ENCODE measurements around the gene DNASE1L1. TPM values are rescaled to one million over a fixed set of nuclear protein-coding genes. Genes with fewer than 3 reads are reported as not detected.

Gene DNASE1L1
- total RNA-seq, 1 donor, result 74.6 TPM

GRCh38 chrX:154380787-154381186, 28.3 kb downstream of the DNASE1L1 start:
- no peak for TF ChIP-seq CTCF (IDR thresholded peaks at IDR 0.05; ENCODE audit: extremely low read depth, low read depth, low read length)
- peaks cover 12% of the 10 kb centered on the region for H3K36me3 ChIP-seq (ENCODE audit: insufficient read depth, low read length)
- H3K27ac ChIP-seq (ENCODE audit: low read depth, low read length), result peak overlapping the region; percentile 90
- peaks cover 21% of the 10 kb centered on the region for H3K79me2 ChIP-seq (ENCODE audit: insufficient read depth, low read length)
- H3K4me1 ChIP-seq (ENCODE audit: insufficient read depth, low read length), result peaks cover 9% of the 10 kb centered on the region
- no peak for DNase-seq (ENCODE audit: insufficient read length, low spot score, missing footprints)
- peak overlapping the region; percentile 85 for H3K4me2 ChIP-seq (ENCODE audit: insufficient read depth, low read length)
- H3K27me3 ChIP-seq (ENCODE audit: insufficient read depth, low read length), result no peaks in the 10 kb centered on the region
- H3K4me3 ChIP-seq (ENCODE audit: insufficient read depth, low read length), result peak overlapping the region; percentile 82
- no peak overlapping the region for H2AFZ ChIP-seq (ENCODE audit: low read length)
- H3K9me3 ChIP-seq (ENCODE audit: low read depth, low read length), result no peaks in the 10 kb centered on the region
- peaks cover 2% of the 10 kb centered on the region for H4K20me1 ChIP-seq (ENCODE audit: insufficient read depth, low read length)

GRCh38 chrX:154380153-154380552, 28.9 kb downstream of the DNASE1L1 start:
- peak overlapping the region; percentile 85 for H3K4me2 ChIP-seq (ENCODE audit: insufficient read depth, low read length)
- peaks cover 2% of the 10 kb centered on the region for H4K20me1 ChIP-seq (ENCODE audit: insufficient read depth, low read length)
- H3K36me3 ChIP-seq (ENCODE audit: insufficient read depth, low read length), result peaks cover 12% of the 10 kb centered on the region
- H3K27me3 ChIP-seq (ENCODE audit: insufficient read depth, low read length), result no peaks in the 10 kb centered on the region
- H3K4me3 ChIP-seq (ENCODE audit: insufficient read depth, low read length), result peak overlapping the region; percentile 82
- peak; percentile 72 for DNase-seq (ENCODE audit: insufficient read length, low spot score, missing footprints)
- H3K79me2 ChIP-seq (ENCODE audit: insufficient read depth, low read length), result peaks cover 21% of the 10 kb centered on the region
- peaks cover 9% of the 10 kb centered on the region for H3K4me1 ChIP-seq (ENCODE audit: insufficient read depth, low read length)
- H2AFZ ChIP-seq (ENCODE audit: low read length), result no peak overlapping the region
- H3K9me3 ChIP-seq (ENCODE audit: low read depth, low read length), result no peaks in the 10 kb centered on the region
- H3K27ac ChIP-seq (ENCODE audit: low read depth, low read length), result peak overlapping the region; percentile 90
- TF ChIP-seq CTCF (IDR thresholded peaks at IDR 0.05; ENCODE audit: extremely low read depth, low read depth, low read length), result no peak

- no peak for DNase-seq (ENCODE audit: insufficient read length, low spot score, missing footprints)
Observed at GRCh38 chrX:154379569-154379951, 29.5 kb downstream of the DNASE1L1 start.

More at GRCh38 chrX:154379569-154379951, 29.5 kb downstream of the DNASE1L1 start:
- Histone ChIP-seq H3K4me1 (ENCODE audit: insufficient read depth, low read length) (peaks cover 9% of the 10 kb centered on the region), H3K27ac (ENCODE audit: low read depth, low read length) (peak overlapping the region; percentile 90), H3K9me3 (ENCODE audit: low read depth, low read length) (no peaks in the 10 kb centered on the region), H3K4me2 (ENCODE audit: insufficient read depth, low read length) (peak overlapping the region; percentile 85), H4K20me1 (ENCODE audit: insufficient read depth, low read length) (peaks cover 2% of the 10 kb centered on the region), H3K36me3 (ENCODE audit: insufficient read depth, low read length) (peaks cover 12% of the 10 kb centered on the region), H2AFZ (ENCODE audit: low read length) (no peak overlapping the region), H3K27me3 (ENCODE audit: insufficient read depth, low read length) (no peaks in the 10 kb centered on the region), H3K79me2 (ENCODE audit: insufficient read depth, low read length) (peaks cover 21% of the 10 kb centered on the region), H3K4me3 (ENCODE audit: insufficient read depth, low read length) (peak overlapping the region; percentile 82)
- TF ChIP-seq CTCF (IDR thresholded peaks at IDR 0.05; ENCODE audit: extremely low read depth, low read depth, low read length), result no peak

Measured in osteoblast (primary cell).